IMR-90 (cell line): ENCODE measurements around the gene ISCA1. TPM values are rescaled to one million over a fixed set of nuclear protein-coding genes. Genes with fewer than 3 reads are reported as not detected.

Experiments
- ATAC-seq: fragments of 200-7000 bp; cut with Tn5 transposase; 2 replicates; pipeline ENCODE4 v1.9.1; 2020; ENCODE audit warnings: low read depth, mild to moderate bottlenecking, moderate library complexity
- BruUV-seq: library from RNA; stranded (reverse); fragments of 400-500 nt; replicated peaks from 2 replicates; lab custom pipeline; 2021; lab: Mats Ljungman, UMichigan
- CTCF ChIA-PET: fragments of 300-600 bp; formaldehyde crosslinking; extraction: SDS; loops from one replicate; lab custom pipeline; 2021; ENCODE audit warnings: antibody characterized with exemption; lab: Yijun Ruan, JAX
- POLR2A ChIA-PET: fragments of 300-600 bp; sonication (Branson Sonifier 250); formaldehyde crosslinking; loops from one replicate; lab custom pipeline; 2022; ENCODE audit warnings: antibody characterized with exemption; ENCODE audit not compliant: unreplicated experiment; lab: Charles Lee
- DNase-seq: peaks from one replicate; pipeline ENCODE4 v3.0.0; 2013
- H2AFZ ChIP-seq: replicated peaks from 2 replicates; pipeline ENCODE3; 2013; ENCODE audit warnings: low read length, mild to moderate bottlenecking; ENCODE audit not compliant: poor library complexity
- H2AK5ac ChIP-seq: 2 replicates; pipeline ENCODE4 v1.6.1; 2013; ENCODE audit warnings: low read depth, low read length, inconsistent platforms
- H2AK9ac ChIP-seq: replicated peaks from 2 replicates; pipeline ENCODE3; 2013; ENCODE audit warnings: mild to moderate bottlenecking, low read depth, low read length, moderate library complexity; ENCODE audit not compliant: poor library complexity
- H2BK120ac ChIP-seq: 2 replicates; pipeline ENCODE4 v1.6.1; 2013; ENCODE audit warnings: low read depth, low read length, inconsistent platforms
- H2BK15ac ChIP-seq: 3 replicates; pipeline ENCODE4 v1.6.1; 2013; ENCODE audit warnings: low read depth, low read length, inconsistent platforms
- H2BK20ac ChIP-seq: 2 replicates; pipeline ENCODE4 v1.6.1; 2013; ENCODE audit warnings: low read depth, mild to moderate bottlenecking, inconsistent platforms, low read length, moderate library complexity
- H2BK5ac ChIP-seq: 2 replicates; pipeline ENCODE4 v1.6.1; 2013; ENCODE audit warnings: mild to moderate bottlenecking, low read depth, low read length, inconsistent platforms; ENCODE audit not compliant: poor library complexity, severe bottlenecking
- H3K14ac ChIP-seq: replicated peaks from 2 replicates; pipeline ENCODE4 v1.6.1; 2013; ENCODE audit warnings: low read depth, low read length, inconsistent platforms
- H3K18ac ChIP-seq: 2 replicates; pipeline ENCODE4 v1.6.1; 2013; ENCODE audit warnings: low read depth, low read length, control low read depth
- H3K23ac ChIP-seq: 2 replicates; pipeline ENCODE4 v1.6.1; 2013; ENCODE audit warnings: low read depth, low read length, inconsistent platforms
- H3K27ac ChIP-seq: 2 replicates; pipeline ENCODE4 v1.5.1; 2013; ENCODE audit warnings: mild to moderate bottlenecking, control low read depth, low read length; ENCODE audit not compliant: insufficient read depth
- H3K27me3 ChIP-seq: 2 replicates; pipeline ENCODE4 v1.6.1; 2013; ENCODE audit warnings: low read length; ENCODE audit not compliant: control insufficient read depth, insufficient read depth
- H3K36me3 ChIP-seq: 2 replicates; pipeline ENCODE4 v1.6.1; 2013; ENCODE audit warnings: low read length, mixed read lengths; ENCODE audit not compliant: control insufficient read depth, insufficient read depth
- H3K4ac ChIP-seq: 2 replicates; pipeline ENCODE4 v1.6.1; 2013; ENCODE audit warnings: low read depth, low read length, inconsistent platforms
- H3K4me1 ChIP-seq: 2 replicates; pipeline ENCODE4 v1.6.1; 2013; ENCODE audit warnings: low read length, mixed read lengths; ENCODE audit not compliant: control insufficient read depth, insufficient read depth
- H3K4me2 ChIP-seq: 2 replicates; pipeline ENCODE4 v1.6.1; 2013; ENCODE audit warnings: low read depth, mild to moderate bottlenecking, control low read depth, low read length, moderate library complexity
- H3K4me3 ChIP-seq: 2 replicates; pipeline ENCODE4 v1.5.1; 2013; ENCODE audit warnings: low read depth, mild to moderate bottlenecking, control low read depth, low read length, moderate library complexity; ENCODE audit not compliant: insufficient read depth
- H3K56ac ChIP-seq: 2 replicates; pipeline ENCODE4 v1.6.1; 2013; ENCODE audit warnings: low read length, inconsistent platforms; ENCODE audit not compliant: insufficient read depth; ENCODE audit errors: extremely low read depth
- H3K79me1 ChIP-seq, 2 experiments: 2 replicates each; pipeline ENCODE4 v1.6.1; 2013; ENCODE audit warnings: low read length in 2 of 2, inconsistent platforms in 1 of 2, low read depth in 1 of 2
- H3K9ac ChIP-seq: 2 replicates; pipeline ENCODE4 v1.6.1; 2013; ENCODE audit warnings: low read depth, low read length, control low read depth
- H3K9me1 ChIP-seq: 2 replicates; pipeline ENCODE4 v1.6.1; 2013; ENCODE audit warnings: low read length, inconsistent platforms; ENCODE audit not compliant: insufficient read depth
- H3K9me3 ChIP-seq: 2 replicates; pipeline ENCODE4 v1.6.1; 2013; ENCODE audit warnings: low read length; ENCODE audit not compliant: control insufficient read depth, insufficient read depth
- H4K20me1 ChIP-seq: 2 replicates; pipeline ENCODE4 v1.6.1; 2013; ENCODE audit warnings: low read length, inconsistent platforms; ENCODE audit not compliant: insufficient read depth
- H4K5ac ChIP-seq: 2 replicates; pipeline ENCODE4 v1.6.1; 2013; ENCODE audit warnings: mild to moderate bottlenecking, low read depth, low read length, control low read depth
- H4K8ac ChIP-seq, 2 experiments: 2 replicates each; pipeline ENCODE4 v1.6.1; 2013; ENCODE audit warnings: low read depth in 2 of 2, low read length in 2 of 2, control low read depth in 1 of 2, inconsistent platforms in 1 of 2
- H4K91ac ChIP-seq: 2 replicates; pipeline ENCODE4 v1.6.1; 2013; ENCODE audit warnings: low read depth, low read length, inconsistent platforms; ENCODE audit not compliant: insufficient read depth
- BHLHE40 ChIP-seq: fragments of 150-350 bp; IDR thresholded peaks from 2 replicates; pipeline ENCODE4 v1.6.1; 2016; ENCODE audit warnings: mild to moderate bottlenecking, low read depth, low read length
- CEBPB ChIP-seq: IDR thresholded peaks from 2 replicates; pipeline ENCODE4 v1.6.1; 2012; ENCODE audit warnings: low read depth, low read length, improper control_type of control experiment
- CHD1 ChIP-seq: IDR thresholded peaks from 2 replicates; pipeline ENCODE4 v1.6.1; 2012; ENCODE audit warnings: low read depth, low read length, improper control_type of control experiment
- ELK1 ChIP-seq: fragments of 150-350 bp; IDR thresholded peaks from 2 replicates; pipeline ENCODE4 v1.6.1; 2016; ENCODE audit warnings: low read depth, mild to moderate bottlenecking, low read length, moderate library complexity, borderline replicate concordance
- FOS ChIP-seq: fragments of 150-350 bp; IDR thresholded peaks from 2 replicates; pipeline ENCODE4 v1.6.1; 2016; ENCODE audit warnings: low read depth, low read length
- MAFK ChIP-seq: IDR thresholded peaks from 2 replicates; pipeline ENCODE4 v1.6.1; 2012; ENCODE audit warnings: low read depth, low read length, improper control_type of control experiment
- MAZ ChIP-seq: IDR thresholded peaks from 2 replicates; pipeline ENCODE4 v1.6.1; 2012; ENCODE audit warnings: low read depth, mild to moderate bottlenecking, low read length, improper control_type of control experiment, moderate library complexity, borderline replicate concordance
- MXI1 ChIP-seq: IDR thresholded peaks from 2 replicates; pipeline ENCODE4 v1.6.1; 2012; ENCODE audit warnings: low read depth, mild to moderate bottlenecking, low read length, moderate library complexity, borderline replicate concordance
- NFE2L2 ChIP-seq: fragments of 150-350 bp; IDR thresholded peaks from 2 replicates; pipeline ENCODE4 v1.6.1; 2016; ENCODE audit warnings: low read depth, mild to moderate bottlenecking, low read length
- POLR2A ChIP-seq: IDR thresholded peaks from 2 replicates; pipeline ENCODE4 v1.6.1; 2012; ENCODE audit warnings: mild to moderate bottlenecking, low read depth, low read length
- RAD21 ChIP-seq: IDR thresholded peaks from 2 replicates; pipeline ENCODE4 v1.6.1; 2012; ENCODE audit warnings: low read length, improper control_type of control experiment
- RCOR1 ChIP-seq: IDR thresholded peaks from 2 replicates; pipeline ENCODE4 v1.6.1; 2012; ENCODE audit warnings: mild to moderate bottlenecking, low read length, improper control_type of control experiment; ENCODE audit not compliant: insufficient replicate concordance
- RFX5 ChIP-seq: IDR thresholded peaks from 2 replicates; pipeline ENCODE4 v1.8.0; 2012; ENCODE audit warnings: low read depth, mild to moderate bottlenecking, low read length, moderate library complexity
- SMC3 ChIP-seq: fragments of 150-350 bp; IDR thresholded peaks from 2 replicates; pipeline ENCODE4 v1.6.1; 2016; ENCODE audit warnings: low read depth, mild to moderate bottlenecking, antibody characterized with exemption, low read length, moderate library complexity
- USF2 ChIP-seq: fragments of 150-350 bp; IDR thresholded peaks from 2 replicates; pipeline ENCODE4 v1.6.1; 2017; ENCODE audit warnings: mild to moderate bottlenecking, antibody characterized with exemption, low read length, low read depth
- WGBS, 2 experiments: methylation state at CpG; one replicate each; pipeline versions ENCODE4 v1.1.5 to v1.1.7; 2013; ENCODE audit warnings: missing lambda C conversion rate in 2 of 2; ENCODE audit not compliant: insufficient read length in 1 of 2; ENCODE audit errors: extremely low coverage in 2 of 2; 5-methylcytosine and 5-hydroxymethylcytosine counted together
- dilution Hi-C: fragments of 300-500 bp; cut with HindIII; formaldehyde crosslinking; loops from one replicate; pipeline ENCODE4 v1.14.3; 2018; ENCODE audit warnings: low sequenced_read_pairs; ENCODE audit not compliant: unreplicated experiment
- in situ Hi-C: fragments of 300-500 bp; cut with MboI; formaldehyde crosslinking; loops from 3 replicates; pipeline ENCODE4 v1.14.3; 2019; ENCODE audit warnings: low sequenced_read_pairs, inconsistent platforms, mixed read lengths
- intact Hi-C: fragments of 100-400 bp; cut with micrococcal nuclease; formaldehyde crosslinking; loops from 2 replicates; pipeline ENCODE4 v1.10.0; 2022
- polyA plus RNA-seq, 3 experiments: library from polyadenylated mRNA; depleted of rRNA; stranded (reverse); fragments of >200 nt; gene quantifications; 2 replicates each; pipeline ENCODE4 v1.2.3, GENCODE V29; 2012; ENCODE audit warnings: low replicate concordance in 1 of 3
- total RNA-seq: library from RNA; depleted of rRNA; stranded (reverse); fragments of >200 nt; gene quantifications from 2 replicates; pipeline ENCODE4 v1.2.3, GENCODE V29; 2012
- TF ChIP-seq, protein P1 (sequence below): conservative IDR thresholded peaks from 2 replicates; pipeline ENCODE4 v1.5.1; 2012; ENCODE audit warnings: mild to moderate bottlenecking, low read depth, low read length, improper control_type of control experiment

Gene ISCA1
- total and polyA plus RNA-seq, 2 of the 4 experiments (the other 2 are of a cell fraction): 14.7 to 15.1 TPM

DNA sequence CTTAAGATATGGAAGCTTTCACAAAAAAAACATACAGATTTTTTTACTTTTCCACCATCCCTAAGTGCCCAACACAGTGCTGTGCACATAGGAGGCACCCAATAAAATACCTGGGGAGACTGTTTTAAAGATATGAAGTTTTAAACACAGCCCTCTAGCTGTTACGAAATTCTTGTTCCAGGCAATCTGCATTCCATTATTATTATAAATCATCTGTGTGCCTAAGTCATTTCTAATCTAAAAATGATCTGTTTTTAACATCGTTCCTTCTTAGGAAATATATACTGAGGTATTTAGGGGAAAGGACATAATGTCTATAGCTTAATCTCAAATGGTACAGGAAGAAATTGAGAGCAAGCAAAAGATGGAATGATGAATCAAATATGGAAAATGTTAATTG is 32.7 kb upstream of the ISCA1 start:
- H3K9me3 ChIP-seq: no peaks in the 10 kb centered on the region
- H3K56ac ChIP-seq: no peak overlapping the region
- no peak overlapping the region for H4K8ac ChIP-seq
- H3K9me1 ChIP-seq: no peaks in the 10 kb centered on the region
- no peak for TF ChIP-seq RFX5
- no peak for TF ChIP-seq POLR2A
- TF ChIP-seq FOS: no peak
- no peak for TF ChIP-seq CEBPB
- TF ChIP-seq CHD1: no peak
- no peak for TF ChIP-seq ELK1
- TF ChIP-seq BHLHE40: no peak
- no peak for TF ChIP-seq SMC3
- TF ChIP-seq USF2: no peak
- TF ChIP-seq RAD21: no peak
- TF ChIP-seq, protein P1, sequence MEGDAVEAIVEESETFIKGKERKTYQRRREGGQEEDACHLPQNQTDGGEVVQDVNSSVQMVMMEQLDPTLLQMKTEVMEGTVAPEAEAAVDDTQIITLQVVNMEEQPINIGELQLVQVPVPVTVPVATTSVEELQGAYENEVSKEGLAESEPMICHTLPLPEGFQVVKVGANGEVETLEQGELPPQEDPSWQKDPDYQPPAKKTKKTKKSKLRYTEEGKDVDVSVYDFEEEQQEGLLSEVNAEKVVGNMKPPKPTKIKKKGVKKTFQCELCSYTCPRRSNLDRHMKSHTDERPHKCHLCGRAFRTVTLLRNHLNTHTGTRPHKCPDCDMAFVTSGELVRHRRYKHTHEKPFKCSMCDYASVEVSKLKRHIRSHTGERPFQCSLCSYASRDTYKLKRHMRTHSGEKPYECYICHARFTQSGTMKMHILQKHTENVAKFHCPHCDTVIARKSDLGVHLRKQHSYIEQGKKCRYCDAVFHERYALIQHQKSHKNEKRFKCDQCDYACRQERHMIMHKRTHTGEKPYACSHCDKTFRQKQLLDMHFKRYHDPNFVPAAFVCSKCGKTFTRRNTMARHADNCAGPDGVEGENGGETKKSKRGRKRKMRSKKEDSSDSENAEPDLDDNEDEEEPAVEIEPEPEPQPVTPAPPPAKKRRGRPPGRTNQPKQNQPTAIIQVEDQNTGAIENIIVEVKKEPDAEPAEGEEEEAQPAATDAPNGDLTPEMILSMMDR: no peak
- no peak for TF ChIP-seq MAZ
- no peak for TF ChIP-seq MXI1
- no peak for TF ChIP-seq MAFK
- TF ChIP-seq NFE2L2: no peak
- TF ChIP-seq RCOR1: no peak
- no peak overlapping the region for H3K4me2 ChIP-seq
- no peak overlapping the region for H2AFZ ChIP-seq
- H2BK120ac ChIP-seq: no peak overlapping the region
- H3K9ac ChIP-seq: no peak overlapping the region
- intact Hi-C loops (no loop called here), dilution Hi-C loops (no loop called here), in situ Hi-C loops (no loop called here)
- no peak overlapping the region for H3K18ac ChIP-seq
- peaks cover 0 to 9% of the 10 kb centered on the region in 2 experiments; a peak in 1 of 4 replicates for H3K79me1 ChIP-seq
- ATAC-seq (no peak), DNase-seq (no peak)
- no peak overlapping the region for H4K5ac ChIP-seq
- H4K20me1 ChIP-seq: no peaks in the 10 kb centered on the region
- no peak overlapping the region for H3K27ac ChIP-seq
- no peak overlapping the region for H2AK5ac ChIP-seq
- no peak overlapping the region for H3K14ac ChIP-seq
- no peak overlapping the region for H3K4ac ChIP-seq
- no peak overlapping the region for H3K4me3 ChIP-seq
- no CpG with 5 or more reads among the region's 2 CpGs for WGBS, 2 experiments
- H3K4me1 ChIP-seq: 0 out of 2 replicates have a peak, but pooled peaks cover 2% of the 10 kb centered on the region
- H2BK20ac ChIP-seq: no peak overlapping the region
- H4K91ac ChIP-seq: no peak overlapping the region
- no peaks in the 10 kb centered on the region for H3K27me3 ChIP-seq
- no TSS peak for BruUV-seq
- peaks cover 35% of the 10 kb centered on the region for H3K36me3 ChIP-seq
- H2BK5ac ChIP-seq: no peak overlapping the region
- H2BK15ac ChIP-seq: no peak overlapping the region
- ChIA-PET CTCF (no interaction called here), POLR2A (no interaction called here)
- no peak overlapping the region for H3K23ac ChIP-seq
- no peak overlapping the region for H2AK9ac ChIP-seq
